ENCODE measurements around the gene ZNF282.

The ZNF282 gene

DNA sequence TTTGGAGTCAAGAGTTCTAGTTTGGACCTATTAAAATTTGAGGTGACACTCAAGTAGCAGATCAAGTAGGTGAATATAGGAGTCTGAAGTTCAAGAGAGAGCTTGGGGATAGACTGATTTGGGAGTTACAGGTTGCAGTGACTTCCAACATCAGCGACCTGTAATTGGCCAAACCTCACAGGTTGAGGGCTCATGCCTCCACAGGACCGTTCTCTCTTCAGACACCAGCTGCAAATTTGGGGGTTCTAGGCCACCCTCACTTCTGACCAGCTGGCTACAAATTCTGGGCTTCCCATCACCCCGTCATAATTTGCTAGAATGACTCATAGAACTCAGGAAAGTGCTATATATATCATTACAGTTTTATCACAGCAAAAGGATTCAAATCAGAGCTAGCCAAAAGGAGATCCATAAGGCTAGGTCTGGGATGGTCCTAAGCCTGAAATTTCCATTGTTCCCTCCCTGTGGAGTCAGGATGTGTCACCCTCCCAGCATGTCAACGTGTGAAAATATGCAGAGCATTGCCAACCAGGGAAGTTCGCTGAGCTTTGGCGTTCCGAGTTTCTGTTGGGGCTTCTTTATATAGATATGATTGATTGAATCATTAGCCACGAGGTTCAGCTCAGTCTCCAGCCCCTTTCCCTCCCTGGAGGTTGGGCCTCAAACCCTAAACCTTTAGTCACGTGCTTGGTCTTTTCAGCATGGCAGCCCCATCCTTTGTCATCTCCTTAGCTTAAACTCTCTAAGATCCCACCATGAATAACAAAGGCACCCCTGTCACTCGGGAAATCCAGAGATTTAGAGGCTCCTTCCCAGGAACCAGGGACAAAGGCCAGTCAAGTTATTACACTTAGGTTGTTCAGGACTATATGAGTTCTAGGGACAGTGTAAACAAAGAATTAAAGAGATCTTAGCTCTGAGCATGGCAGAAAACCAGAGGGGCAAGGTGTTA is 23.4 kb downstream of the ZNF282 start:
- Histone ChIP-seq H3K9me3 (no peaks in the 10 kb centered on the region), H3K4me1 (no peaks in the 10 kb centered on the region), H3K36me3 (peaks cover 65 to 100% (median 98%) of the 10 kb centered on the region in 3 donors), H3K27me3 (no peaks in the 10 kb centered on the region), H3K4me3 (no peak overlapping the region), H3K27ac (no peak overlapping the region)
- intact Hi-C loops (cut with DNase I; ENCODE audit: low total_unique reads) = no loop called here
- TF ChIP-seq, protein P1, sequence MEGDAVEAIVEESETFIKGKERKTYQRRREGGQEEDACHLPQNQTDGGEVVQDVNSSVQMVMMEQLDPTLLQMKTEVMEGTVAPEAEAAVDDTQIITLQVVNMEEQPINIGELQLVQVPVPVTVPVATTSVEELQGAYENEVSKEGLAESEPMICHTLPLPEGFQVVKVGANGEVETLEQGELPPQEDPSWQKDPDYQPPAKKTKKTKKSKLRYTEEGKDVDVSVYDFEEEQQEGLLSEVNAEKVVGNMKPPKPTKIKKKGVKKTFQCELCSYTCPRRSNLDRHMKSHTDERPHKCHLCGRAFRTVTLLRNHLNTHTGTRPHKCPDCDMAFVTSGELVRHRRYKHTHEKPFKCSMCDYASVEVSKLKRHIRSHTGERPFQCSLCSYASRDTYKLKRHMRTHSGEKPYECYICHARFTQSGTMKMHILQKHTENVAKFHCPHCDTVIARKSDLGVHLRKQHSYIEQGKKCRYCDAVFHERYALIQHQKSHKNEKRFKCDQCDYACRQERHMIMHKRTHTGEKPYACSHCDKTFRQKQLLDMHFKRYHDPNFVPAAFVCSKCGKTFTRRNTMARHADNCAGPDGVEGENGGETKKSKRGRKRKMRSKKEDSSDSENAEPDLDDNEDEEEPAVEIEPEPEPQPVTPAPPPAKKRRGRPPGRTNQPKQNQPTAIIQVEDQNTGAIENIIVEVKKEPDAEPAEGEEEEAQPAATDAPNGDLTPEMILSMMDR (IDR thresholded peaks at IDR 0.05) = no peak
- no peak for DNase-seq

DNA sequence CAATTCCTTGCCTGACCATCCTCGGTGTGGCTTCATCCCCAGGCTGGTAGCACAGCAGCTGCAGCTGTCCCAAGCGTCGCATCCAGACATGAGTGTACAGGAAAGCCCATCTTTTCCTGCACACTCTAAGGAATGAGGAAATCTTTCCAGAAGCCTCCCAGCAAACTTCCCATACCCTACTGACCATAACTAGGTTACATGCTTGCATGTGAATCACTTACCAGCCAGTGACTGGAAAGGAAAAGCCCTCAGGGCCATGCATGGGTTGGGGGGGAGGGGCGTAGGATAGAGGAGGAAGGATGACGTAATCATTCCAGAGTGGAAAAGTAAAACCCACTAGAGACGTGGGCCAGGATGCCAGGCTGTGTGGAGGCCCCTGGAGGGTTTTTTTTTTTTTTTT is 25.2 kb downstream of the ZNF282 start:
- Histone ChIP-seq H3K36me3 (peaks cover 56 to 100% (median 97%) of the 10 kb centered on the region in 3 donors), H3K4me3 (no peak overlapping the region), H3K27ac (no peak overlapping the region), H3K9me3 (no peaks in the 10 kb centered on the region), H3K4me1 (no peaks in the 10 kb centered on the region), H3K27me3 (no peaks in the 10 kb centered on the region)
- intact Hi-C loops (cut with DNase I; ENCODE audit: low total_unique reads) = no loop called here
- TF ChIP-seq, protein P1 (IDR thresholded peaks at IDR 0.05) = no peak
- DNase-seq = no peak

- Histone ChIP-seq H3K4me1 (no peaks in the 10 kb centered on the region), H3K27me3 (no peaks in the 10 kb centered on the region), H3K36me3 (peaks cover 33 to 87% (median 73%) of the 10 kb centered on the region in 3 donors), H3K9me3 (no peaks in the 10 kb centered on the region), H3K4me3 (no peak overlapping the region), H3K27ac (no peak overlapping the region)
- intact Hi-C loops (cut with DNase I; ENCODE audit: low total_unique reads) = no loop called here
- DNase-seq = no peak
- TF ChIP-seq, protein P1 (IDR thresholded peaks at IDR 0.05) = no peak
These were observed 27.8 kb downstream of the ZNF282 start for GRCh38 chr7:149223176-149223575.

- H3K36me3 ChIP-seq = peaks cover 29 to 81% (median 67%) of the 10 kb centered on the region in 3 donors
These were observed 28.4 kb downstream of the ZNF282 start for GRCh38 chr7:149223761-149224160.

GRCh38 chr7:149224352-149224751 is 29.0 kb downstream of the ZNF282 start:
- no peak for DNase-seq
- H3K36me3 ChIP-seq = peaks cover 24 to 75% (median 61%) of the 10 kb centered on the region in 3 donors
- TF ChIP-seq, protein P1 (IDR thresholded peaks at IDR 0.05) = no peak
- H3K27me3 ChIP-seq = no peaks in the 10 kb centered on the region
- no peak overlapping the region for H3K27ac ChIP-seq
- no peaks in the 10 kb centered on the region for H3K9me3 ChIP-seq
- H3K4me1 ChIP-seq = no peaks in the 10 kb centered on the region
- intact Hi-C loops (cut with DNase I; ENCODE audit: low total_unique reads) = no loop called here
- no peak overlapping the region for H3K4me3 ChIP-seq

More at GRCh38 chr7:149223761-149224160, 28.4 kb downstream of the ZNF282 start:
- H3K9me3 ChIP-seq = no peaks in the 10 kb centered on the region
- TF ChIP-seq, protein P1 (IDR thresholded peaks at IDR 0.05) = no peak
- no peak for DNase-seq
- intact Hi-C loops (cut with DNase I; ENCODE audit: low total_unique reads) = no loop called here
- no peak overlapping the region for H3K4me3 ChIP-seq
- H3K27ac ChIP-seq = no peak overlapping the region
- H3K27me3 ChIP-seq = no peaks in the 10 kb centered on the region
- no peaks in the 10 kb centered on the region for H3K4me1 ChIP-seq

Data from tibial artery (tissue), 4 donors.